Activated CD4-positive, alpha-beta T cell treated with anti-CD3 and anti-CD28 coated beads, Interleukin-2, Interleukin-4, amounts not matched to agents 100 ng/mL and 50 ng/mL, durations not matched to agents 16 hours and 8 hours (primary cell): Measurements from ENCODE around the gene SERPINB1.

Experiments used
- DNase-seq: peaks from one replicate; pipeline ENCODE4 v3.0.0-alpha.2; 2020; ENCODE audit warnings: low spot score

Gene SERPINB1

DNA sequence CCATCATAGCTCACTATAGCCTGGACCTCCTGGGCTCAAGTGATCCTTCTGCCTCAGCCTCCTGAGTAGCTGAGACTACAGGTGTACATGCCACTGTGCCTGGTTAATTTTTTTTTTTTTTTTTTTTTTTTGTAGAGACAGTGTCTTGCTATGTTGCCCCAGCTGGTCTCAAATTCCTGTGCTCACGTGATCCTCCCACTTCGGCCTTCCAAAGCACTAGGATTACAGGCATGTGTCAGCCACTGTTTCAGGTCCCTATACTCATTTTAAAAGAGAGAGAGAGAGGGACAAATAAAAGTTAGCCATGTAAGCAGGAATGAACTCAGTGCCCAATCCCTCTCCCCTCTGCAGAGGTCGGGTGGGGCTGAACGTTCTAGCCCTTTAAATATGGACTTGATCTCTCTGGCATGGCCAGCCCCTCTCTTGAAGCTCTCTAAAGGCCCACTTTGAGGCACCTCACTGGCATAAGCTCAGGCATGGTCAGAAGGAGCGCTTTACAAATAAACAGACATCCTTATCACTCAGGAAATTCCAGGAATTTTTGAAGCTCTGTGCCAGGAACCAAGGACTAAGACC lies 9.0 kb upstream of the SERPINB1 start:
- DNase-seq: no peak

- peak; percentile 56 for DNase-seq
Measured at GRCh38 chr6:2848851-2849250, 7.2 kb upstream of the SERPINB1 start.

GRCh38 chr6:2845880-2846208 lies 4.2 kb upstream of the SERPINB1 start:
- no peak for DNase-seq

DNA sequence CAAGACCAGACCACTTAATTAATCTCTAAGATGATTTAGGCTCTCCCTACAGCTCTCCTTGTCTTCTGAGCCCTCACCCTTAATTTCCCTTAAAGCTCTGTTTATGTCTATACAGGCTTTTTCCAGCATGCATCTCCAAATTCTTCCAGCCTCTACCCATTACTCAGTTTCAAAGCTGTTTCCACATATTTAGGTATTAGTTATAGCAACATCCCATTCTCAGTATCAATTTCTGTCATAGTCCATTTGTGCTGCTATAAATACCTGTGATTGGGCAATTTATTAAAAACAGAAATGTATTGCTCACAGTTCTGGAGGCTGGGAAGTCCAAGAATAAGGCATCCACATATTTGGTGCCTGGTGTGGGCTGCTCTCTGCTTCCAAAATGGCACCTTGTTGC lies 2.3 kb upstream of the SERPINB1 start:
- no peak for DNase-seq

- no peak for DNase-seq
Measured at GRCh38 chr6:2843138-2843740, 1.6 kb upstream of the SERPINB1 start.

DNA sequence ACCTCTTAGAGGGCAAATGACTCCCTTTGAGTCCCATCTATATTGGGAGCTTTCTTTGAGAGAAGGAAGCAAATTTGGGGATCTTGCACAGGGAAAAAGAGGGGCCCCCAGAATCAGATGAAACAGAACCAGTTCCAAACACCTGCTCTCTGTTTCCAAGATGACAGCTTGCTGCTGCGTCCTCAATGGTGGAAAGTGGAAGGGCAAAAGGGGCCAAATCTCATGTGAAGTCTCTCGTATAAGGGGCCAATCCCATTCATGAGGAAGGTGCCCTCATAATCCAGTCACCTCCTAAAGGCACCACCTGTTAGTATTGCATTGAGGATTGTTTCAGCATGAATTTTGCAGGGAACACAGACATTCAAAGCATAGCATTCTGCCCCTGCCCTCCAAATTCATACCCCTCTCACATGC lies 483 bp upstream of the SERPINB1 start:
- no peak for DNase-seq

DNA sequence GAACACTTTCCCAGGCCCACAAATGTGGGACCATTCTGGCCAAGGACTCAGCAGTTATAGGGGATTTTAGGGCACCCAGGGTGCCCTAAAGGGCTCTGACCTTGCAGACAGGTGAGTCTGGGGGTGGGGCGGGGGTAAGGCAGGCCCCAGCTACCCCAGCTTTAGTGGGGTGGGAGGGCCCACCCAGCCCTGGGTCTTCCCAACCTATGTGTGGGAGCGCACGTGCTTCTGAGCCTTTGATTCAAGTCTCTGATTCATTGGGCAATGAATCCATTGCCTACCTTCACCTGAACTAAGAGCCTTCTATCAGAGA lies 958 bp downstream of the SERPINB1 start:
- DNase-seq: no peak

GRCh38 chr6:2839982-2840748 lies 1.5 kb downstream of the SERPINB1 start:
- DNase-seq: no peak

DNA sequence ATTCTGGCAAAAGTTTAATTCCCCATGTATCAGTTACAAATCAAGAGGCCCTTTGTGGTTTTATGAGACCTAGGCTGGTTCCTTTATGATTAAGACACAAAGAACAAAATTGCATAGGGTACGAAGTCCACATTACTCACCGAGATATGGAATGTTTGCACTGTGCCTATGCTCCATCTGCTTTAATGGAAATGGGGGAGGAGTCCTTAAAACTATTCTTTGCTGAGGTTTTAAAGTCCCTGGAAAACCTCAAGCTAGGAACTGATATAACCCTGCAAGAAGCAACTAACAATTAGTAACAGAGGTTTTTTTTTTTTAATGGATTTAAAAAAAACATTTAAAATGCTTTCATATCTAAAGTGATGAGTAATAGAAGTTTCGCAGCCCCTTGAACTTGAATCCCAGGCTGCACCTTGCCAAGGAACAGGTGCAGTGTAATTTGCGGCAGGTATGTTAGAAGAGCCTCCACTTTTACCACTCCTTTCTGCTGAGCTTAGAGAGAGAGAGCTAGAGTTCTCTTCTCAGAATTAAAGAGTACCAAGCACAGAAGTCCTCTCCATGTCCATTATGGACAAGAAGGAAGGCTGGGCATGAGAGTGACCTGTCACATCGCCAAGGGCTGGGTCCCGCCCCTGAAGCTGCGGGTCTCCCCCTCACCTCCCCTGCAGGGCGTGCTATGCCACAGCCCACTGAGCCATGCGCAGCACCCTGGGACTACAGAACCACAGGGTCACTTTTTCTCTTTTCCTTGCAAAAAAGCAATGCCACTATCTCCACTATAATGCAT lies 2.3 kb downstream of the SERPINB1 start:
- no peak for DNase-seq

DNA sequence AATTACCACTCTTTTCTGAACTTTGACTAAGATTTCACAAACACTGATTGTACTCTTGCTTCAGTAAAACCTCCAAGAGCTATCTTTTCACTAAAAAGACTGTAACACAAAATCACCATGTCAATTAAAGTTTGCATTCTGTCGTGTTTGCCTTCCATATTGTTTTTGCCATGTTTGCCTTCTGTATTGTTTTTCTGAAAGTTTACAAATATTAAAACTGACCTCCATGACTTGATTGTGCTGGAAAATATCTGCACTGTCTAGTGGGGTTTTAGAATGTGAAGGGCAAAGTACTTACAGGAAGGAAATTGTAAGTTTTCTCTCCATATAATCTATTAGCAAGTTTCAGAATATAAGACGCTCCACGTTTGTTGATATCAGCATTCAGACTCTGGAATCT lies 3.4 kb downstream of the SERPINB1 start:
- no peak for DNase-seq

DNA sequence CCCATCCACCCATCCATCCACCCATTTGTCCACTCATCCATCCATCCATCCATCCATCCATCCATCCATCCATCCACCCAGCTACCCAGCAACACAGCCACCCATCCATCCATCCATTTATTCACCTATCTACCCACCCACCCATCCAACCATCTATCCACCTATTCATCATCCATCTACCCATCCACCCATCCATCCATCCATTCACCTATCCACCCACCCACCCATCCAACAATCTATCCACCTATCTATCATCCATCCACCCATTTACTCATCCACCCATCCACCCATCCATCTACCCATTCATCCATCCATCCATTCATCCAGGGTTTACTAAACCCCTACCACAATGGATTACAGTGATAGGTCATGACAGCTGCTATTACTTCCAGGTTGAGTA lies 7.4 kb downstream of the SERPINB1 start:
- DNase-seq: no peak

- no peak for DNase-seq
Measured at GRCh38 chr6:2831392-2831791, 10.3 kb downstream of the SERPINB1 start.

- no peak for DNase-seq
Measured at GRCh38 chr6:2830183-2830582, 11.5 kb downstream of the SERPINB1 start.

DNA sequence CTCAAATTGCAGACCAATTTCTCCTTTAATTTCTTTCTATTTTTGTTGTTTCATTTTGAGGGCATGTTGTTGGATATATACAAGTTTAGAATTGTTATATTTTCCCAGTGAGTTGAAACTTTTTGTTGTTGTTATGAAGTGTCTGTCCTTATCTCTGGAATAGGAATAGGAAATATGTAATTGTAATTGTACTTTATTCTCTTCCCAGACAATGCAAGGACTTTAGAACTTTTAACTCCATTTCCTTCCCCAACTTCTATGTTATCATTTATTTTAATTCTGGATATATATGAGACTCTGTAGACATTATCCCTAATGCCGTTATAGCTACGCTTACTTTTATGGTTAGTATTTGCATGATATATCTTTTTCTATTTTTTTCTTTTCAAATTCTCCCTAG lies 12.4 kb downstream of the SERPINB1 start:
- DNase-seq: no peak

DNA sequence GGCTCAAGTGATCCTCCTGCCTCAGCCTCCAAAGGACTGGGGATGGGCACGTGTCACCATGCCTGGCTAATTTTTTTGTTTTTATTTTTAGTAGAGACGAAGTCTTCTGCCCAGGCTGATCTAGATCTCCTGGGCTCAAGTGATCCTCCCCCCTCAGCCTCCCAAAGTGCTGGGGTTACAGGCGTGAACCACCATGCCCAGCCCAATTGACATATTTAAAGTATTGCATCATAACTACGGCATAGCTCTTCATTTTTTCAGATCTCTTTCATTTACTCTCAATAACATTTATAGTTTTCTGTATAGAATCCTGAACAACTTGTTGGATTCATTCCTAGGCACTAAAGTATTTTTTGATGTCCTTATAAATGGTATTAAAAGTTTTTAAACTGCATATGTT lies 13.0 kb downstream of the SERPINB1 start:
- DNase-seq: no peak

- DNase-seq: no peak
Measured at GRCh38 chr6:2827142-2827541, 14.5 kb downstream of the SERPINB1 start.

- no peak for DNase-seq
Measured at GRCh38 chr6:2826131-2826530, 15.5 kb downstream of the SERPINB1 start.

DNA sequence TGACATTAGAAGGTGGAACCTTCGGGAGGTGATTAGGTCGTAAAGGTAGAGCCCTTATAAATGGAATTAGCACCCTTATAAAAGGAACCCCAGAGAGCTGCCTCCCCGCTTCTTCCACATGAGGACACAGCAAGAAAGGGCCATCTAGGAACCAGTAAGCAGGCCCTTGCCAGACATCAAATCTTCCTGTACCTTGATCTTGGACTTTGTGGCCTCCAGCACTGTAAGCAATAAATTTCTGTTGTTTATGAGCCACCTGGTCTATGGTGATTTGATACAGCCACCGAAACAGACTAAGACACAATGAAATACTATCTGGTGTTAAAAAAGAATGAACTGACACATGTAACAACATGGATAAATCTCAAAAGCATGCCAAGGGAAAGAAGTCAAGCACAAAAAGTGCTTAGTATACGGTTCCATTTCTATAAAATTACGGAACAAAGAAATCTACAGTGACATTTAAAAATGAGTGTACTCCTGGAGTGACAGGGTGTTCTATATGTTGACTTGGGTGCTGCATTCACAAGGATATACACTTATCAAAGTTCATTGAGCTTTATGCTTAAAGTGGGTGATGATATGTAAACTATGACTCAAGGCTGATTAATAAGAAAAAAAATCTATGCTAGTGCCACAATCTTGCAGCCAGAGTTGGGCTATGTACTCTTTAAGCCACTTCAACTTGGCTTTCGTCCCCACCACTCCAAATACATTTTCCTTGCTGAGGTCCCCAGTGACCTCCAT lies 18.4 kb downstream of the SERPINB1 start:
- no peak for DNase-seq

GRCh38 chr6:2821554-2821953 lies 20.1 kb downstream of the SERPINB1 start:
- DNase-seq: no peak

- DNase-seq: peak; percentile 44
Measured at GRCh38 chr6:2820415-2820814, 21.2 kb downstream of the SERPINB1 start.

DNA sequence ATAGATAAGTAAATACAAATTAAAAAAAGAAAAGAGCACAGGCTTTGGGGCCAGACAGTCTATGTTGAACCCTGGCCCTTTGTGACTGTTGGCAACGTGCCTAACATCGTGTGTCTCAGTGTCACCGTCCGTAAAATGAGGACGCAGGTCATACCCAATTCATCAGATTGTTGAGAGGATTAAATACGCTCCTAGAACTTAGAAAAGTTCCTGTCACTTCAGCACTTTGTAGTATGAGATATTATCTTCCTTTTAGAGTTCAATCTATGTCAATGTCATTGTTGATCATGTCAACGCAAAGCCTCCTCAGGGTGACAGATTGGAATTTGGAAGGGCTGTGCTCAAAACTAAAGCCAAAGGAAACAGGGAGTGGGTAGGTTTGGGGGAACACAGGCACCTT lies 21.7 kb downstream of the SERPINB1 start:
- no peak for DNase-seq

GRCh38 chr6:2819115-2819514 lies 22.5 kb downstream of the SERPINB1 start:
- no peak for DNase-seq
